Activated CD8-positive, alpha-beta memory T cell treated with anti-CD3 and anti-CD28 coated beads, Interleukin-2, amount 50 U/mL, for 24 hours (primary cell): ENCODE results near the gene REC114.
"Not testable (repeated sequence)": the region's sequence is repeated elsewhere in the genome, so short reads cannot be mapped to it uniquely, and the experiment has no call there.

ENCODE experiments used
- DNase-seq: peaks from one replicate; pipeline ENCODE4 v3.0.0-alpha.2; 2020; ENCODE audit errors: extremely low read depth

REC114 gene

GRCh38 chr15:73575636-73576247, 132.8 kb downstream of the REC114 start:
- no peak for DNase-seq

- not testable (repeated sequence) for DNase-seq
Observed at GRCh38 chr15:73577593-73577992, 134.6 kb downstream of the REC114 start.

GRCh38 chr15:73578026-73578425, 135.1 kb downstream of the REC114 start:
- no peak for DNase-seq

- DNase-seq: no peak
Observed at GRCh38 chr15:73582851-73583379, 140.0 kb downstream of the REC114 start.

- no peak for DNase-seq
Observed at GRCh38 chr15:73583544-73583943, 140.6 kb downstream of the REC114 start.

GRCh38 chr15:73584699-73585420, 141.9 kb downstream of the REC114 start:
- no peak for DNase-seq

- no peak for DNase-seq
Observed at GRCh38 chr15:73585871-73586654, 143.1 kb downstream of the REC114 start.

- no peak for DNase-seq
Observed at GRCh38 chr15:73589766-73590165, 146.8 kb downstream of the REC114 start.

- DNase-seq: no peak
Observed at GRCh38 chr15:73590263-73590662, 147.3 kb downstream of the REC114 start.

- no peak for DNase-seq
Observed at GRCh38 chr15:73593304-73594074, 150.5 kb downstream of the REC114 start.

- no peak for DNase-seq
Observed at GRCh38 chr15:73594109-73594508, 151.1 kb downstream of the REC114 start.

- DNase-seq: no peak
Observed at GRCh38 chr15:73596174-73596573, 153.2 kb downstream of the REC114 start.

- no peak for DNase-seq
Observed at GRCh38 chr15:73597036-73597638, 154.2 kb downstream of the REC114 start.

- DNase-seq: no peak
Observed at GRCh38 chr15:73598530-73599160, 155.7 kb downstream of the REC114 start.

- no peak for DNase-seq
Observed at GRCh38 chr15:73599934-73600333, 157.0 kb downstream of the REC114 start.

GRCh38 chr15:73600413-73601335, 157.7 kb downstream of the REC114 start:
- DNase-seq: no peak

- no peak for DNase-seq
Observed at GRCh38 chr15:73601451-73602445, 158.8 kb downstream of the REC114 start.

GRCh38 chr15:73602446-73602843, 159.5 kb downstream of the REC114 start:
- no peak for DNase-seq
